ENCODE measurements around the gene PLEKHJ1. TPM values are rescaled to one million over a fixed set of nuclear protein-coding genes. Genes with fewer than 3 reads are reported as not detected.

The PLEKHJ1 gene
- total and polyA plus RNA-seq, 2 of the 8 experiments (the other 6 are each of a cell fraction or from before 2014, with no cell fraction given): 135 to 187 TPM

GRCh38 chr19:2210987-2211740 lies 25.0 kb downstream of the PLEKHJ1 start:
- 94% methylated on average over 26 of the region's 33 CpGs; no CpG with 5 or more reads in 1 of the 2 experiments for WGBS, 2 experiments (ENCODE audit: extremely low coverage in 1 of 2, insufficient coverage in 1 of 2, insufficient read length in 1 of 2, insufficient replicate concordance in 2 of 2, low coverage in 1 of 2, low lambda C conversion rate in 2 of 2, missing lambda C conversion rate in 1 of 2)
- POLR2A ChIA-PET (ENCODE audit: partially characterized antibody): interaction anchor here (1.1 kb wide), 1 partner anchor 27 kb away, joined by 5 read pairs; no protein-coding TSS in a partner anchor
- no peak overlapping the region for H3K4me2 ChIP-seq (ENCODE audit: insufficient read depth in 1 of 2, low read depth in 2 of 2, low read length in 2 of 2)

More at GRCh38 chr19:2210987-2211740, 25.0 kb downstream of the PLEKHJ1 start:
- no peak overlapping the region; the same call in 1 of the 2 replicates for H3K27ac ChIP-seq (ENCODE audit: low read depth, low read length)
- H3K14ac ChIP-seq (ENCODE audit: insufficient read length): no peak overlapping the region
- H3K4me3 ChIP-seq (ENCODE audit: extremely low read depth in 1 of 4, insufficient read depth in 2 of 4, low read depth in 3 of 4, low read length in 4 of 4): no peak overlapping the region
- H4K8ac ChIP-seq (ENCODE audit: extremely low read depth, insufficient read depth, low read length): no peak overlapping the region
- DNase-seq (ENCODE audit: low read depth in 1 of 2, low spot score in 2 of 2): no peak
- no peak for FAIRE-seq
- H3K36me3 ChIP-seq (ENCODE audit: control insufficient read depth in 2 of 4, insufficient read depth in 4 of 4, low read length in 3 of 4): peaks cover 9 to 40% (median 28%) of the 10 kb centered on the region in 4 experiments; a peak in 6 of 8 replicates
- TF ChIP-seq TAF1 (IDR thresholded peaks at IDR 0.05; ENCODE audit: low read depth, low read length) (no peak), TAF7 (optimal IDR thresholded peaks at IDR 0.05; ENCODE audit: borderline replicate concordance, low read depth, low read length) (no peak), SIRT6 (IDR thresholded peaks at IDR 0.05; ENCODE audit: low read length) (no peak), CBX8 (IDR thresholded peaks at IDR 0.05; ENCODE audit: borderline replicate concordance, low read depth, low read length) (no peak), KDM5A (IDR thresholded peaks at IDR 0.05; ENCODE audit: low read length) (no peak), SIX5 (IDR thresholded peaks at IDR 0.05; ENCODE audit: low read depth, low read length) (no peak), RAD21 (IDR thresholded peaks at IDR 0.05 in 1 of 2, conservative IDR thresholded peaks at IDR 0.05 in 1 of 2; ENCODE audit: low read depth in 2 of 2, low read length in 2 of 2) (no peak), CTCF (IDR thresholded peaks at IDR 0.05; ENCODE audit: control extremely low read depth in 1 of 3, insufficient read depth in 1 of 3, low read depth in 1 of 3, low read length in 3 of 3) (no peak), E2F6 (IDR thresholded peaks at IDR 0.05) (no peak)
- H3K23ac ChIP-seq (ENCODE audit: insufficient read length): no peak overlapping the region
- no peaks in the 10 kb centered on the region; the same call in 1 of the 2 replicates for H3K79me1 ChIP-seq (ENCODE audit: low read depth, low read length)
- H2AFZ ChIP-seq (ENCODE audit: low read length): no peak overlapping the region
- H2BK5ac ChIP-seq (ENCODE audit: low read depth, low read length): peak overlapping the region; percentile 60; the same call in 1 of the 2 replicates
- no peaks in the 10 kb centered on the region for H3K27me3 ChIP-seq (replicated peaks in 1 of 4; ENCODE audit: control insufficient read depth in 3 of 4, extremely low read depth in 1 of 4, insufficient read depth in 3 of 4, low read length in 3 of 4)
- H3K79me2 ChIP-seq (ENCODE audit: control insufficient read depth in 1 of 2, insufficient read depth in 2 of 2, low read length in 2 of 2): no peaks in the 10 kb centered on the region
- no peak overlapping the region for H2BK12ac ChIP-seq (ENCODE audit: low read depth, low read length)
- no peak overlapping the region for H2AK5ac ChIP-seq (ENCODE audit: low read depth, low read length)
- no peaks in the 10 kb centered on the region for H3K23me2 ChIP-seq (ENCODE audit: low read depth, low read length)
- H3K4me1 ChIP-seq (replicated peaks in 1 of 4; ENCODE audit: control insufficient read depth in 3 of 4, insufficient read depth in 4 of 4, low read length in 3 of 4): no peaks in the 10 kb centered on the region
- H2BK20ac ChIP-seq (ENCODE audit: low read length): no peak overlapping the region
- no peak overlapping the region for H4K5ac ChIP-seq (ENCODE audit: insufficient read length, low read depth, low read length)
- H3K9ac ChIP-seq (replicated peaks in 1 of 4; ENCODE audit: extremely low read depth in 1 of 4, low read depth in 3 of 4, low read length in 3 of 4): no peak overlapping the region
- no peak overlapping the region for H4K91ac ChIP-seq (replicated peaks; ENCODE audit: insufficient read length, low read length)
- no peak overlapping the region for H3K18ac ChIP-seq (ENCODE audit: extremely low read depth, low read length)
- CTCF ChIA-PET (ENCODE audit: partially characterized antibody): interaction anchor here (0.5 to 8.1 kb wide), 6 partner anchors 9 to 374 kb away, joined by 3 to 50 read pairs (median 4); no protein-coding TSS in a partner anchor
- H3K56ac ChIP-seq (replicated peaks; ENCODE audit: insufficient read length, low read depth, low read length): no peak overlapping the region
- no peak overlapping the region for H3K4ac ChIP-seq (replicated peaks; ENCODE audit: insufficient read length, low read depth, low read length)
- H2BK15ac ChIP-seq (ENCODE audit: low read length): no peak overlapping the region
- no peak overlapping the region for H2BK120ac ChIP-seq (replicated peaks; ENCODE audit: low read depth, low read length)
- no peaks in the 10 kb centered on the region for H3K9me3 ChIP-seq (ENCODE audit: insufficient read depth in 2 of 2, low read depth in 1 of 2, low read length in 1 of 2)
- H4K20me1 ChIP-seq (replicated peaks in 1 of 2; ENCODE audit: control insufficient read depth in 1 of 2, insufficient read depth in 2 of 2, low read length in 2 of 2): peaks cover 0 to 16% of the 10 kb centered on the region in 2 experiments
